HepG2 (cell line): ENCODE results near the gene RNF208. TPM values are rescaled to one million over a fixed set of nuclear protein-coding genes. Genes with fewer than 3 reads are reported as not detected.

Experiments used
- DNMT1 ChIP-seq: sonication (generic); formaldehyde crosslinking; IDR thresholded peaks from 2 replicates; pipeline ENCODE4 v1.5.1; 2020; ENCODE audit warnings: mild to moderate bottlenecking, missing genetic modification reagents
- ELF1 ChIP-seq: sonication (generic); formaldehyde crosslinking; IDR thresholded peaks from 2 replicates; pipeline ENCODE4 v1.4.0; 2020; ENCODE audit warnings: missing genetic modification reagents
- ELF3 ChIP-seq: IDR thresholded peaks from 2 replicates; pipeline ENCODE4 v1.6.1; 2016; ENCODE audit warnings: missing genetic modification reagents, missing compliant biosample characterization
- EP300 ChIP-seq, 3 experiments: sonication (generic) in 1 of 3; formaldehyde crosslinking in 1 of 3; IDR thresholded peaks; 2 replicates each; pipeline versions ENCODE4 v1.5.1 to v1.6.1; 2011 to 2020; ENCODE audit warnings: low read depth in 2 of 3, low read length in 2 of 3, borderline replicate concordance in 1 of 3, improper control_type of control experiment in 1 of 3, mild to moderate bottlenecking in 1 of 3, missing genetic modification reagents in 1 of 3, moderate library complexity in 1 of 3
- MATR3 ChIP-seq: sonication (generic); formaldehyde crosslinking; IDR thresholded peaks from 2 replicates; pipeline ENCODE4 v1.4.0; 2020; ENCODE audit warnings: missing genetic modification reagents
- MIXL1 ChIP-seq: IDR thresholded peaks from 2 replicates; pipeline ENCODE4 v1.6.1; 2016
- PCBP1 ChIP-seq: fragments of 200-400 bp; formaldehyde crosslinking; IDR thresholded peaks from 2 replicates; pipeline ENCODE4 v1.6.1; 2017; ENCODE audit warnings: mild to moderate bottlenecking, low read depth, low read length, borderline replicate concordance
- SOX6 ChIP-seq, 2 experiments: fragments of 450-650 bp in 1 of 2; sonication (generic) in 1 of 2; formaldehyde crosslinking in 1 of 2; IDR thresholded peaks; 2 replicates each; pipeline versions ENCODE4 v1.4.0 to v1.6.1; 2017 to 2020; ENCODE audit warnings: antibody characterized with exemption in 1 of 2, mild to moderate bottlenecking in 1 of 2, missing genetic modification reagents in 1 of 2
- TSC22D2 ChIP-seq: sonication (generic); formaldehyde crosslinking; IDR thresholded peaks from 2 replicates; pipeline ENCODE4 v1.5.1; 2020; ENCODE audit warnings: missing genetic modification reagents, mild to moderate bottlenecking, borderline replicate concordance
- ZBTB8A ChIP-seq: sonication (generic); formaldehyde crosslinking; IDR thresholded peaks from 2 replicates; pipeline ENCODE4 v1.4.0; 2020; ENCODE audit warnings: mild to moderate bottlenecking, low read depth, missing genetic modification reagents, borderline replicate concordance
- ZKSCAN8 ChIP-seq: IDR thresholded peaks from 2 replicates; pipeline ENCODE4 v1.6.1; 2016; ENCODE audit warnings: borderline replicate concordance, missing genetic modification reagents, missing compliant biosample characterization
- ZNF501 ChIP-seq: sonication (generic); formaldehyde crosslinking; IDR thresholded peaks from 2 replicates; pipeline ENCODE4 v1.5.1; 2020; ENCODE audit warnings: mild to moderate bottlenecking, moderate library complexity, missing genetic modification reagents
- ZSCAN31 ChIP-seq: sonication (generic); formaldehyde crosslinking; IDR thresholded peaks from 2 replicates; pipeline ENCODE4 v1.5.0; 2020; ENCODE audit warnings: low read depth, mild to moderate bottlenecking, missing genetic modification reagents
- polyA plus RNA-seq, 8 experiments: library from polyadenylated mRNA; depleted of rRNA in 3 of 8; stranded (reverse) in 7 of 8; unstranded in 1 of 8; fragments of >200 nt; fragmentation: Illumina TruSeq in 4 of 8; extraction: Trizol in 4 of 8; gene quantifications; 2 replicates each; pipeline versions ENCODE4 v1.2.1 to v1.2.3, GENCODE V29; 2011 to 2016; ENCODE audit warnings: low read depth in 4 of 8, missing spikeins in 1 of 8, mixed read lengths in 1 of 8; ENCODE audit not compliant: insufficient read depth in 1 of 8
- total RNA-seq, 5 experiments: library from RNA; depleted of rRNA; stranded (reverse); fragments of >200 nt; fragmentation: Illumina TruSeq; extraction: Trizol; gene quantifications; 2 replicates each; pipeline ENCODE4 v1.2.3, GENCODE V29; 2016; ENCODE audit warnings: low read depth in 1 of 5
- TF ChIP-seq, protein P1 (sequence below): conservative IDR thresholded peaks from 2 replicates; pipeline ENCODE4 v1.6.1; 2018; ENCODE audit warnings: missing genetic modification reagents
- TF ChIP-seq, protein P2 (sequence below): sonication (generic); formaldehyde crosslinking; IDR thresholded peaks from 2 replicates; pipeline ENCODE4 v1.5.0; 2020; ENCODE audit warnings: mild to moderate bottlenecking, missing genetic modification reagents
- TF ChIP-seq, protein P3 (sequence below), 2 experiments: sonication (generic) in 1 of 2; formaldehyde crosslinking in 1 of 2; IDR thresholded peaks; 2 replicates each; pipeline versions ENCODE4 v1.5.1 to v1.6.1; 2011 to 2020; ENCODE audit warnings: borderline replicate concordance in 1 of 2, low read depth in 1 of 2, low read length in 1 of 2, mild to moderate bottlenecking in 1 of 2, missing genetic modification reagents in 1 of 2, moderate library complexity in 1 of 2
- TF ChIP-seq, protein P4 (sequence below): sonication (generic); formaldehyde crosslinking; IDR thresholded peaks from 2 replicates; pipeline ENCODE4 v1.4.0; 2020; ENCODE audit warnings: missing genetic modification reagents
- TF ChIP-seq, protein P5 (sequence below): IDR thresholded peaks from 2 replicates; pipeline ENCODE4 v1.6.1; 2016; ENCODE audit warnings: mild to moderate bottlenecking, missing biosample characterization, missing genetic modification reagents

RNF208 gene
- total and polyA plus RNA-seq, 2 of the 13 experiments (the other 11 are each of a cell fraction or from before 2014, with no cell fraction given), result 1.6 to 2.1 TPM

DNA sequence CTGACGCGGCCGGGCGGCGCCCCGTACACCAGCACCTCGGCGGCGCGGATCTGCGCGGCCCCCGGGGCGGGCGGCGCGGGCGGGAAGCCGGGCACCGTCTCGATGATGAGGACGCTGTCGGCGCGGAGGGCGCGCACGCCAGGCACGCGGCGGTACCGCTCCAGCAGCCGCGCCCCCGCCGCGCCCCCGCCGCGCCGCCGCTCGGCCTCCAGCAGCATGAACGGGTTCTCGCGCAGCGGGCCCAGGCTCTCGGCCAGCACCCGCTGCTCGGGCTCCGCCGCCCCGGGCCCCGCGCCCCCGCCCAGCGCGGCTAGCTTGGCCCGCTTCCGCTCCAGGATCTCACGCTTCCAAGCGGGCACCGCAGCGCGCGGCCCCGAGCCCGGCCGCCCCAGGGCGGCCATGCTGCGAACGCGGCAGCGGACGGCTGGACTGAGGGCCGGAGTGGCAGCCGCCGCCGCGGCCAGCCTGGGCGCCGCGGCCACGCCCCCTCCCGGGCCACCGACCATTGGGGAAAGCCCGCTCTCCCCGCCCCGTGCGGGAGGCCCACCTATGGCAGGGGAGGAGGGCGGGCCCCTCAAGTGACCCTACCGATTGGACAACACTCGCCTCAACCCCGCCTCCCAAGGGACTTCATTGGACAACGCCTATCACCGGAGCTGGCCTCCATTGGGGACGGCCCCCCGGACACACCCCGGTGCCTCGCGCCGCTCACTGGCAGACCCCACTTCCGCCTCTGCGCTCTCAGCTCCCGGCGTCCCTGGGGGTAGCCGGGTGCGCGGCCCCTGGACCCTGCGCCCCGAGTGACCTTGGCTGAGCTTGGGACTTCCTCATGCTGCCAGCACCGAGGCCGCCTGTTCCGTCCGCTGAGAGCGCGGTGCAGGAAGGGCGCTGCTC is 21.5 kb downstream of the RNF208 start, which contains the start of gene TPRN (continued):
- TF ChIP-seq PCBP1 (peak; percentile 73; the same call in 1 of the 2 replicates), DNMT1 (CRISPR knock-in tag) (peak; percentile 47; the same call in 1 of the 2 replicates), SOX6 (IDR thresholded peaks at IDR 0.05) (no peak), SOX6 (CRISPR knock-in tag; IDR thresholded peaks at IDR 0.05) (peak; percentile 70; the same call in 1 of the 2 replicates), EP300 (IDR thresholded peaks at IDR 0.05; ENCODE audit: low read depth in 2 of 2, low read length in 2 of 2) (0 out of 4 replicates have a peak, but pooled peaks of 1 of the 2 experiments have one; percentile 15), EP300 (CRISPR knock-in tag; IDR thresholded peaks at IDR 0.05; ENCODE audit: borderline replicate concordance) (peak; percentile 59; the same call in 1 of the 2 replicates), ZKSCAN8 (peak; percentile 75; the same call in 1 of the 2 replicates), MIXL1 (peak; percentile 51; the same call in 1 of the 2 replicates), ZNF501 (CRISPR knock-in tag) (peak; percentile 84; the same call in 1 of the 2 replicates), MATR3 (CRISPR knock-in tag) (no peak), ELF1 (CRISPR knock-in tag) (peak; percentile 100), TSC22D2 (CRISPR knock-in tag) (no peak), ZBTB8A (CRISPR knock-in tag) (no peak), ELF3 (CRISPR knock-in tag) (peak; percentile 99), ZSCAN31 (CRISPR knock-in tag) (peak; percentile 86)
- TF ChIP-seq, protein P1, sequence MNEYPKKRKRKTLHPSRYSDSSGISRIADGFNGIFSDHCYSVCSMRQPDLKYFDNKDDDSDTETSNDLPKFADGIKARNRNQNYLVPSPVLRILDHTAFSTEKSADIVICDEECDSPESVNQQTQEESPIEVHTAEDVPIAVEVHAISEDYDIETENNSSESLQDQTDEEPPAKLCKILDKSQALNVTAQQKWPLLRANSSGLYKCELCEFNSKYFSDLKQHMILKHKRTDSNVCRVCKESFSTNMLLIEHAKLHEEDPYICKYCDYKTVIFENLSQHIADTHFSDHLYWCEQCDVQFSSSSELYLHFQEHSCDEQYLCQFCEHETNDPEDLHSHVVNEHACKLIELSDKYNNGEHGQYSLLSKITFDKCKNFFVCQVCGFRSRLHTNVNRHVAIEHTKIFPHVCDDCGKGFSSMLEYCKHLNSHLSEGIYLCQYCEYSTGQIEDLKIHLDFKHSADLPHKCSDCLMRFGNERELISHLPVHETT, result peak; percentile 94
- TF ChIP-seq, protein P2, sequence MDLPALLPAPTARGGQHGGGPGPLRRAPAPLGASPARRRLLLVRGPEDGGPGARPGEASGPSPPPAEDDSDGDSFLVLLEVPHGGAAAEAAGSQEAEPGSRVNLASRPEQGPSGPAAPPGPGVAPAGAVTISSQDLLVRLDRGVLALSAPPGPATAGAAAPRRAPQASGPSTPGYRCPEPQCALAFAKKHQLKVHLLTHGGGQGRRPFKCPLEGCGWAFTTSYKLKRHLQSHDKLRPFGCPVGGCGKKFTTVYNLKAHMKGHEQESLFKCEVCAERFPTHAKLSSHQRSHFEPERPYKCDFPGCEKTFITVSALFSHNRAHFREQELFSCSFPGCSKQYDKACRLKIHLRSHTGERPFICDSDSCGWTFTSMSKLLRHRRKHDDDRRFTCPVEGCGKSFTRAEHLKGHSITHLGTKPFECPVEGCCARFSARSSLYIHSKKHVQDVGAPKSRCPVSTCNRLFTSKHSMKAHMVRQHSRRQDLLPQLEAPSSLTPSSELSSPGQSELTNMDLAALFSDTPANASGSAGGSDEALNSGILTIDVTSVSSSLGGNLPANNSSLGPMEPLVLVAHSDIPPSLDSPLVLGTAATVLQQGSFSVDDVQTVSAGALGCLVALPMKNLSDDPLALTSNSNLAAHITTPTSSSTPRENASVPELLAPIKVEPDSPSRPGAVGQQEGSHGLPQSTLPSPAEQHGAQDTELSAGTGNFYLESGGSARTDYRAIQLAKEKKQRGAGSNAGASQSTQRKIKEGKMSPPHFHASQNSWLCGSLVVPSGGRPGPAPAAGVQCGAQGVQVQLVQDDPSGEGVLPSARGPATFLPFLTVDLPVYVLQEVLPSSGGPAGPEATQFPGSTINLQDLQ, result 0 out of 2 replicates have a peak, but pooled peaks have one; percentile 23
- TF ChIP-seq, protein P3, sequence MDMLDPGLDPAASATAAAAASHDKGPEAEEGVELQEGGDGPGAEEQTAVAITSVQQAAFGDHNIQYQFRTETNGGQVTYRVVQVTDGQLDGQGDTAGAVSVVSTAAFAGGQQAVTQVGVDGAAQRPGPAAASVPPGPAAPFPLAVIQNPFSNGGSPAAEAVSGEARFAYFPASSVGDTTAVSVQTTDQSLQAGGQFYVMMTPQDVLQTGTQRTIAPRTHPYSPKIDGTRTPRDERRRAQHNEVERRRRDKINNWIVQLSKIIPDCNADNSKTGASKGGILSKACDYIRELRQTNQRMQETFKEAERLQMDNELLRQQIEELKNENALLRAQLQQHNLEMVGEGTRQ (IDR thresholded peaks at IDR 0.05; ENCODE audit: low read depth, low read length), result no peak
- TF ChIP-seq, protein P3 (CRISPR knock-in tag; IDR thresholded peaks at IDR 0.05; ENCODE audit: borderline replicate concordance), result no peak
- TF ChIP-seq, protein P4, sequence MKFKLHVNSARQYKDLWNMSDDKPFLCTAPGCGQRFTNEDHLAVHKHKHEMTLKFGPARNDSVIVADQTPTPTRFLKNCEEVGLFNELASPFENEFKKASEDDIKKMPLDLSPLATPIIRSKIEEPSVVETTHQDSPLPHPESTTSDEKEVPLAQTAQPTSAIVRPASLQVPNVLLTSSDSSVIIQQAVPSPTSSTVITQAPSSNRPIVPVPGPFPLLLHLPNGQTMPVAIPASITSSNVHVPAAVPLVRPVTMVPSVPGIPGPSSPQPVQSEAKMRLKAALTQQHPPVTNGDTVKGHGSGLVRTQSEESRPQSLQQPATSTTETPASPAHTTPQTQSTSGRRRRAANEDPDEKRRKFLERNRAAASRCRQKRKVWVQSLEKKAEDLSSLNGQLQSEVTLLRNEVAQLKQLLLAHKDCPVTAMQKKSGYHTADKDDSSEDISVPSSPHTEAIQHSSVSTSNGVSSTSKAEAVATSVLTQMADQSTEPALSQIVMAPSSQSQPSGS (CRISPR knock-in tag), result peak; percentile 60; the same call in 1 of the 2 replicates
- TF ChIP-seq, protein P5, sequence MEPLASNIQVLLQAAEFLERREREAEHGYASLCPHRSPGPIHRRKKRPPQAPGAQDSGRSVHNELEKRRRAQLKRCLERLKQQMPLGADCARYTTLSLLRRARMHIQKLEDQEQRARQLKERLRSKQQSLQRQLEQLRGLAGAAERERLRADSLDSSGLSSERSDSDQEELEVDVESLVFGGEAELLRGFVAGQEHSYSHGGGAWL (CRISPR knock-in tag), result peak; percentile 80; the same call in 1 of the 2 replicates
